Stimulated activated naive CD8-positive, alpha-beta T cell treated with anti-CD3 and anti-CD28 coated beads, Interleukin-15, Interleukin-2, amounts not matched to agents 100 ng/mL and 50 ng/mL, for 24 hours (primary cell): ENCODE data around the gene SIRPA.

Experiments
- H3K27ac Mint-ChIP-seq: one replicate; pipeline ENCODE4 v1.8.0; 2021; ENCODE audit warnings: mild to moderate bottlenecking, mixed read lengths
- H3K27me3 Mint-ChIP-seq: one replicate; pipeline ENCODE4 v1.8.0; 2021; ENCODE audit warnings: mixed read lengths
- H3K36me3 Mint-ChIP-seq: one replicate; pipeline ENCODE4 v1.8.0; 2021; ENCODE audit warnings: low read depth, mixed read lengths
- H3K4me1 Mint-ChIP-seq: one replicate; pipeline ENCODE4 v1.8.0; 2021; ENCODE audit warnings: low read depth, mixed read lengths
- H3K4me3 Mint-ChIP-seq: one replicate; pipeline ENCODE4 v1.8.0; 2021; ENCODE audit warnings: mild to moderate bottlenecking, mixed read lengths
- H3K9me3 Mint-ChIP-seq: one replicate; pipeline ENCODE4 v1.8.0; 2021; ENCODE audit warnings: mixed read lengths

Gene SIRPA

DNA sequence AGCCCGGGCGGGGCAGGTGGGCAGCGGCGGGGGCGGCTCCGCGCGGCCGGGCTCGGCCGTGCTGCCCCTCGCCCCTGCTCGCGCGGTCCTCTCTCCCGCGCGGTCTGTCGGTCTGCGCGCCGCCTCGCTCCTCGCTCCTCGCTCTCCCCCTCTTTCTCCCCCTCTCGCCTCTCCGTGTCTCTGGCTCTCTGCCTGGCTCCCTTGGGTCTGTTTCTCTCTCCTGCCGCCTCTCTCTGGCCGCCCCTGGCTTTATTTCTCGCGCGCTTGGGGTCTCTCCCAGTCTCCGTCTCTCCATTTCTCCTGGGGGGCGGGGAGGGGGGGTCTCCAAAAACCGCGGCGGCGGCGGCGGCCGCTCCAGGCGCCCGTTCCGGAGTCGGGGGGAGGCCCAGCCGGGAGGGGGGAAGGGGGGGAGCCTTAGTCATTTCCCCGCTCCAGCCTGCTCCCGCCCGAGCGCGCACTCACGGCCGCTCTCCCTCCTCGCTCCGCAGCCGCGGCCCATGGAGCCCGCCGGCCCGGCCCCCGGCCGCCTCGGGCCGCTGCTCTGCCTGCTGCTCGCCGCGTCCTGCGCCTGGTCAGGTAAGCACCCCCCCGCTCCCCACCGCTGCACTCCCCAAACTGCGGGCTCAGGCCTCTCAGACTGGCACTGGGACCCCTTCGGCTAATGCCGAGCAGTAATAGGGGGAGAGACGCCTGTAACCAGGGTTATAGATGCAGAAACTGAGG, at the start of gene SIRPA:
Gene SIRPA, plus strand, starts transcription at position 457 of the 723 bp plus-strand sequence. Its CDS starts 41 bp downstream, at position 498.
- Mint-ChIP-seq H3K27me3 (peaks cover 65% of the 10 kb centered on the region), H3K36me3 (no peaks in the 10 kb centered on the region)

DNA sequence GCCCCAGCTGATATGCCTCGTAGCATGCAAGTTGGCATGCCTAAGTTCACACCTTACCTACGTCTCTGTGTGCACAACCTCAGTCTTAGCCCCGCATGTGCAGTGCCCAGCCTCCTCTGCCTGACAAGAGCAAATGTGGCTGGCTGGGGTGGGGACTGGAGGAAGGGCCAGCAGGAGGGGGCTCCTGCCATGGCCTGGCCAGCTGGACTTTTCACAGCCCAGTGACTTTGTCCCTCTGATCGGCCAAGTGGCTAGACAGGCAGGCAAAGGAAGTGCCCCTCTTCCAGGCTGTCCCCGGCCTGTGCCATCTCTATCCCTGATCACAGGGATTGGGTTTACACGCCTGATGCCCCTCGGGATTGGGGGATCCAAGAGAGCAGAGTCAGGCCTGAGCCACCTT, 49.5 kb upstream of the SIRPA start:
- no peak overlapping the region for H3K27ac Mint-ChIP-seq
- peaks cover 20% of the 10 kb centered on the region for H3K4me1 Mint-ChIP-seq
- no peak overlapping the region for H3K4me3 Mint-ChIP-seq
- H3K27me3 Mint-ChIP-seq = no peaks in the 10 kb centered on the region
- H3K9me3 Mint-ChIP-seq = peaks cover 3% of the 10 kb centered on the region
- no peaks in the 10 kb centered on the region for H3K36me3 Mint-ChIP-seq

More for the DNA sequence above, at the start of gene SIRPA:
- no peak within 1 kb of the TSS for H3K27ac Mint-ChIP-seq
- peak within 1 kb of the TSS; percentile 75 for H3K4me3 Mint-ChIP-seq
- peaks cover 22% of the 10 kb centered on the region for H3K4me1 Mint-ChIP-seq
- no peaks in the 10 kb centered on the region for H3K9me3 Mint-ChIP-seq

DNA sequence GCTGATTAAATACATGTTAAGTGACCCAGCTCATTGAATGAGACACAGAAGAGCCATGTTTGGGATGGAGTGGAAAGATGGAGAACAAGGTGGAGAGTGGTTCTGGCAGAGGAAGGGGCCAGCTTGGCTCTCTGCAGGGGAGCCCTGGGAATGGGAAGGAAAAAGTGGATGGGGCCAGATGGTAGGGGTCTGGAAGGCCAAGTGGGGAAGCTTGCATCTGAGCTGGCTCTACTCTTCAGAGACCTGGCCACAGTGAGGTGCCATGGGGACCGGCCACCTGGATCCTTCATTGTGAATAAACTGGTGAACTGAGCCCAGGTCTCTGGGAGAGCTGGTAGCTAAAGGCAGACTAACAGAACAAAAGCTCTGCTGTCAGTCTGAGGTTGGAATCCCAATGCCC, 48.9 kb upstream of the SIRPA start:
- Mint-ChIP-seq H3K27ac (no peak overlapping the region), H3K4me3 (no peak overlapping the region), H3K4me1 (peaks cover 27% of the 10 kb centered on the region), H3K9me3 (peaks cover 3% of the 10 kb centered on the region), H3K36me3 (no peaks in the 10 kb centered on the region), H3K27me3 (no peaks in the 10 kb centered on the region)

DNA sequence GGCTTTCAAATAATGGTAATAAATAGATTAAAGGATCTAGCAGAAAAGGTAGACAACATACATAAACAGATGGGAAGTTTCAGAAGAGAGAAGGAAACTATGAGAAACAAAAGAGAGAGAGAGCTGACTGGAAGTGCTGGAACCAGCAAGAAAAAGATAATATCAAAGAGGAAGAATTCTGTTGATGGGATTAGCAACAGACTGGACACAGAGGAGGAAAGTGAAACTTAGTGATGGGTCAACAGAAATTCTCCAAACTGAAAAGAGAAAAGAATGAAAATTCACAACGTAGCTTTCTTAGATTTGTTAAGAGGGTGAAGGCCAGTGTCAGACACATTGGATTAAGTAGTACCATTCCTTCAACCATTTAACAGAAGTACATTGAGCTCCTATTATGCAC, 48.3 kb upstream of the SIRPA start:
- H3K27ac Mint-ChIP-seq = peak overlapping the region; percentile 15
- no peaks in the 10 kb centered on the region for H3K27me3 Mint-ChIP-seq
- H3K36me3 Mint-ChIP-seq = no peaks in the 10 kb centered on the region
- peaks cover 3% of the 10 kb centered on the region for H3K9me3 Mint-ChIP-seq
- peaks cover 27% of the 10 kb centered on the region for H3K4me1 Mint-ChIP-seq
- no peak overlapping the region for H3K4me3 Mint-ChIP-seq

DNA sequence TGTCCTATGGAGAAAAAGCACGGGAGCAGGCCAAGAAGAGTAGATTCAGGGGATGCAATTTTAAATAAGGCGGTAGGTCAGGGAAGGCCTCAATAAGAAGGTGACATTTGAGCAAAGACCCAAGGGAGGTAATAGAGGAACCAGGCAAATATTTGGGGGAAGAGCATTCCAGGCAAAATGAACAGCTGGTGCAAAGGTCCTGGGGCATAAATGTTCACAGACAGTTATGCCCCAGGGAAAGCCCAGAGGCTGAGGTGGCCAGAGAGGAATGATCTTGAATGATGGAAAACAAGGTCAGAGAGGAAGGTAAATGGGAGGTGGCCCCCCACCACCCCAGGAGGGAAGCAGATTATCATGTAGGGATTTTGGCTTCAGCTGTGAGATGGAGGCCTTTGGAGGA, 47.4 kb upstream of the SIRPA start:
- H3K4me1 Mint-ChIP-seq = peaks cover 27% of the 10 kb centered on the region
- no peak overlapping the region for H3K27ac Mint-ChIP-seq
- no peak overlapping the region for H3K4me3 Mint-ChIP-seq
- no peaks in the 10 kb centered on the region for H3K36me3 Mint-ChIP-seq
- no peaks in the 10 kb centered on the region for H3K27me3 Mint-ChIP-seq
- peaks cover 3% of the 10 kb centered on the region for H3K9me3 Mint-ChIP-seq

DNA sequence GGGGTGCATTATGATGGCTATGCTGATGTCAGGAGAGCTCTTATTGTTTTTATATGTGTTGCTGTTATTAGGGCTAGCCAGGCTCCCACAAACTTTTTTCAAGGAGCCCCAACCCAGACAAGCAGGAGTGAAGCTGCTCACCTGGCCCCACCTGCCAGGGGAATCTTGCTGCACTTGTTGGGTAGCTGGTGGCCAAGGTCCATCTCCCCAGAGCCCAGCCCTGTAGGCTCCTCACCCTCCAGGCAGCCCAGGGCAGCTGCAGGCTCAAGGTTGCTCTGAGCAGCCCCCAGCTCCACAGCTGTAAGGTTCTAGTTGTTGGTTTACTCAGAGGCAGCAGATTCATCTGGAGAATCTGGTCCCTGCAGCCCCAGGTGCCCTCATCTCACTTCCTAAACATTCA, 46.8 kb upstream of the SIRPA start:
- H3K27ac Mint-ChIP-seq = no peak overlapping the region
- no peak overlapping the region for H3K4me3 Mint-ChIP-seq
- peaks cover 3% of the 10 kb centered on the region for H3K9me3 Mint-ChIP-seq
- H3K36me3 Mint-ChIP-seq = no peaks in the 10 kb centered on the region
- H3K27me3 Mint-ChIP-seq = no peaks in the 10 kb centered on the region
- peaks cover 27% of the 10 kb centered on the region for H3K4me1 Mint-ChIP-seq

DNA sequence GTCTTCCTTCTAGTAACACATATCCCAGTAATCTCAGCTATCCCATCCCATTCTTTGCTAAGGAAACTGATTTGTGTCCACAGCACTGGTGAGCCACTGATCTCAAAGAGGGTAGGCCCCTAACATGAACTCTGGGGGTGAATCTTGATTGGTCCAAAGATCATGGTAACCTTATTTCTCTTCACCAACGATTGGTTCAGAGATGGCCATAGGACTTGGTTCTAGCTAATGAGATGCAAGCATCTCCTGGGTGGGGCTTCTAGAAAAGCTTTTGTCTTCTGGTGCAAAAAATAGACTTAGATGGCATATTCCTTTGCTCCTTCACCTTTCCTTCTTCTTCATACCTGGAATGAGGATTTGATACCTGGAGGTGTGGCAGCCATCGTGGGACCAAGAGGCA, 43.8 kb upstream of the SIRPA start:
- H3K4me3 Mint-ChIP-seq = no peak overlapping the region
- H3K36me3 Mint-ChIP-seq = no peaks in the 10 kb centered on the region
- no peak overlapping the region for H3K27ac Mint-ChIP-seq
- peaks cover 3% of the 10 kb centered on the region for H3K9me3 Mint-ChIP-seq
- H3K4me1 Mint-ChIP-seq = peaks cover 14% of the 10 kb centered on the region
- no peaks in the 10 kb centered on the region for H3K27me3 Mint-ChIP-seq

DNA sequence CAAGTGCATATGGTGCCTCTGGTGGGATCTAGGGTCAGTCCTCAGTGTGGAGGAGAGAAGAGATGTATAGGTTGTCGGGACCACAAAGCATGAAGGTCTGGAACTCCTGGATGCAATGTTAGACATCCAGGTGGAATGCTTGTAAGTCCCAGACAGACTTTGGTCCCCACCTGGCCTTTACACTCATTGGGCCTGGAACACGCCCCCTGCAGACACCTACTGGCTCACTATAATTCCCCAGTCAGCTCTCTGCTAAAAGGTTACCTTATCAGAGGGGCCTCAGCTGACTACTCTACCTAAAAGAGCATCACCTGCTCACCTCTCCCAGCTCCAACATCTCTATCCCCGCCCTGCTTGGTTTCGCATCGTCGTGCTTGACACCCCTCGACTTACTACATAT, 41.7 kb upstream of the SIRPA start:
- Mint-ChIP-seq H3K9me3 (no peaks in the 10 kb centered on the region), H3K4me1 (peaks cover 14% of the 10 kb centered on the region), H3K27me3 (no peaks in the 10 kb centered on the region), H3K27ac (no peak overlapping the region), H3K36me3 (no peaks in the 10 kb centered on the region), H3K4me3 (no peak overlapping the region)

DNA sequence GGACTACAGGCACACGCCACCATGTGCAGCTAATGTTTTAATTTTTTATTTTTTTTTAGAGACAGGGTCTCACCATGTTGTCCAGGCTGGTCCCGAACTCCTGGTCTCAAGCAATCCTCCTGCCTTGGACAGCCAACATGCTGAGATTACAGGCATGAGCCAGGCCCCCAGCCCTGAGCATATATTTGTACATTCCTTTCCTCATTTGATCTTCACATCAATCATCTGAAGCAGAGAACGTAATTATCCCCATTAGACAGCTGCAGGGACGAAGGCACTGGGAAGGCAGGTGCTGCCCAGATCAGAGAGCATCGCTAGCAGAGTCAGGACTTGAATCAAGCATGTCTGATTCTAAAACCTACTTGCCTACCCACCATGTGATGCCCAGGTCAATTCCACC, 41.0 kb upstream of the SIRPA start:
- H3K36me3 Mint-ChIP-seq = no peaks in the 10 kb centered on the region
- H3K27ac Mint-ChIP-seq = no peak overlapping the region
- H3K27me3 Mint-ChIP-seq = no peaks in the 10 kb centered on the region
- no peaks in the 10 kb centered on the region for H3K9me3 Mint-ChIP-seq
- peaks cover 14% of the 10 kb centered on the region for H3K4me1 Mint-ChIP-seq
- H3K4me3 Mint-ChIP-seq = no peak overlapping the region

DNA sequence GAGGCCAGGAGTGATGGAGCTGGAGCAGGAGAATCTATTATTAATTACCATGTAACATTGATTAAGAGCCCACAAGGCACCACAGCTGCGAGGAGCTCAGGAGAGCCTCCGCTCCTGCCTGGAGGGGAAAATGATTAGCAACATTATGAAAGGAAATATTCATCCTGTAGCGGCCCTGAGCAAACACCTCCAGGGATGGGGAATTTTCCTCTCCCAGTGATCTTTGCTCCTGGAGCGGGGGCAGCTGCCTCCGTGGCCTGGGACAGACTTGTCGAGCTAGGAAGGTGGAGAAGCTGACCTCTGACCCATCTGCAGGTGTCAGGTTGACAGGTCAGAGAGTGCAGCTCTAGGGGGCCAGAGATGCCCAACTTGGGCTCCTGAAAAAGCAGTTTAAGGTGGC, 40.1 kb upstream of the SIRPA start:
- H3K4me1 Mint-ChIP-seq = peaks cover 13% of the 10 kb centered on the region
- no peak overlapping the region for H3K27ac Mint-ChIP-seq
- no peaks in the 10 kb centered on the region for H3K9me3 Mint-ChIP-seq
- H3K36me3 Mint-ChIP-seq = no peaks in the 10 kb centered on the region
- H3K4me3 Mint-ChIP-seq = no peak overlapping the region
- no peaks in the 10 kb centered on the region for H3K27me3 Mint-ChIP-seq

DNA sequence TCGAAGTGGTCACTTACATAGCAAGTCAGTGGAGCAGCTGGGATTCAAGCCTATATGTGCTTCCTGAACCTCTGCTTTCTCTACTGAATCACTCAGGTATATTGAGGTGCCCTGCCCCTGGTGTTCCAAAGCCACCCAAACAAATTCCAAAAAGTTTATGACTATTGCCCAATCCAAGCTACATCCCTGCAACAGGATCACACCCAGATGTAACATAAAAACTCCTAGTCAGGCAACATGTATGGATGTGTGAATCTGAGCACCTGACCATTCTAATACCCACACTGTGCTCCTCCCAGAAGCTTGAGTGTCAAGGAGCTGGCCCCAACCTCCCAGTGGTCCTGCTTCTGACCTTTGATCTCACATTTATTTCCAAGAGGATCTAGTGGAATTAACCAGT, 39.5 kb upstream of the SIRPA start:
- no peak overlapping the region for H3K4me3 Mint-ChIP-seq
- H3K36me3 Mint-ChIP-seq = no peaks in the 10 kb centered on the region
- peaks cover 7% of the 10 kb centered on the region for H3K4me1 Mint-ChIP-seq
- H3K9me3 Mint-ChIP-seq = no peaks in the 10 kb centered on the region
- no peak overlapping the region for H3K27ac Mint-ChIP-seq
- H3K27me3 Mint-ChIP-seq = no peaks in the 10 kb centered on the region

DNA sequence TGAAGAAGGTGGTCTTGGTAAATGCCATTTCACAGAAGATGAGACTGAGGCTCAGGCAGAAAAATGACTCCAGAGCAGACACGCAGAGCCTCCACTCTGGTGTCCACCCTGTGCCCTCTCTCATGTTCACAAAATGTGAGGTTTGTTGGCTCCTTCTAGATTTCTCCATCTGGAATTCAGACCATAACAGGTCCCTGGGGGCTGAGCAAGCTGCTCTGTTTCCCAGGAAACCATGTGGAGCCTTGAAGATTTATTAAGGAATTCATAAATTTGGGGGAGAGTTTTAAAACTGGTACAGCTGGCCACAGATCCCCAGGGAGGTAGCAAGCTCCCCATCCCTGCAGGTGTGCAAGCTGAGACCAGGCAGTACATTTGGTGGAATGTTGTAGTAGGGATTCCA, 38.8 kb upstream of the SIRPA start:
- Mint-ChIP-seq H3K27me3 (peaks cover 4% of the 10 kb centered on the region), H3K4me3 (no peak overlapping the region), H3K27ac (no peak overlapping the region), H3K36me3 (no peaks in the 10 kb centered on the region), H3K9me3 (no peaks in the 10 kb centered on the region), H3K4me1 (no peaks in the 10 kb centered on the region)

DNA sequence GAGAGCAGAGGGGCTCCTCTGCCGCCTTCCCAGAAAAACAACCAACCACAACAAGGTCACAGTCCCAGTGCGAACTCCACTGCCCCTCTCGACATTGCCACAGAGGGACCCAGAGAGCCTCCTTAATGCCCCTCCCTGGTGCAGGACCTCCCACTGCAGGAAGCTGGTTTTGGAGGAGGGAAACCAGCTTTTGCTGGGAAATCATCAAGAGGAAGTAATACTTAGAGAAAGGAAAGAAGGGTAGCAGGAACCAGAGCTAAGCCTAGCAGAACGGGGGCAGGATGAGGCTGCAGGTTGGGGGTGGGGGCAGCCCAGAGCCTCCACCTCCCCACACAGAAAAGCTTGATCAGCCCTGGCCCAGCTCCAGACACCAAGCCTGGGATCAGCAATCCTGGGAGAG, 37.7 kb upstream of the SIRPA start:
- Mint-ChIP-seq H3K4me1 (no peaks in the 10 kb centered on the region), H3K4me3 (no peak overlapping the region), H3K27me3 (peaks cover 7% of the 10 kb centered on the region), H3K27ac (no peak overlapping the region), H3K9me3 (no peaks in the 10 kb centered on the region), H3K36me3 (no peaks in the 10 kb centered on the region)

DNA sequence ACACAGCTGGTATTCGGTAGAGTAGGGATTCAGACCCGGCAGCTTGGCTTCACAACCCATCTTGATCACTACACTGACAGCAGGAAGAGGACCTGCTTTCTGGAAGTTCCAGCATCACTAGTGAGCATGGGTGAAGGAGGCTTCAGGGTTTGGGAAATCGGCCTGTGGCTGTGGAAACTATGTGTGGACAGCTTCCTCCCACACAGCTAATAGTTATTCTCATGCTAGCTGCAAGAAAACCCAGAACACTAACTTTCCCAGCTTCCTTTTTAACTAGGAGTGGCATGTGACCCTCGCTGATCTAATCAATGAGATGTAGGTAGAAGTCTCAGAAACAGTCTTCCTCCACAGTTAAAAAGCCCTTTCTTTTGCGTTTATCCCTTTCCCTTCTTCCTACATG, 36.3 kb upstream of the SIRPA start:
- Mint-ChIP-seq H3K27me3 (peaks cover 11% of the 10 kb centered on the region), H3K9me3 (no peaks in the 10 kb centered on the region), H3K4me1 (no peaks in the 10 kb centered on the region), H3K36me3 (no peaks in the 10 kb centered on the region), H3K4me3 (no peak overlapping the region), H3K27ac (no peak overlapping the region)

DNA sequence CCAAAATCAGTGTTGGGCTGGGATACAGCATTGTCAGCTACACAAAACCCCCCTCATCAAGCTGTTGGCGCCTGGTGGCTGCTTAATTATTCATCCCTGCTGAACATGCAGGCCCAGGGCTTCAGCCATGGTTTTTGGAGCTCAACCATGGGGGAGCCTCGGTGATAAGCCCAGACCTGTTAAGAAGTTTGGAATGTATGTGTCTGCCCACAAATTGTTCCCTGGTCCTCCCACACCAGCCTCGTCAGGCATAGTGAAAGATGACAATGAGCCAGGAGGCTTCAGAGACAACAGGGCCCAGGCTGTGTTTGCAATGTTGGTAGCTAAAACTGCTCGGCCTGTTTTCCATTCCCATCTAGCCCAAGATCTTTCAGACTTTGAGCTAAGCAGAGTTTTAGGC, 34.8 kb upstream of the SIRPA start:
- Mint-ChIP-seq H3K27ac (no peak overlapping the region), H3K4me3 (no peak overlapping the region), H3K4me1 (no peaks in the 10 kb centered on the region), H3K27me3 (peaks cover 14% of the 10 kb centered on the region), H3K36me3 (no peaks in the 10 kb centered on the region), H3K9me3 (no peaks in the 10 kb centered on the region)

DNA sequence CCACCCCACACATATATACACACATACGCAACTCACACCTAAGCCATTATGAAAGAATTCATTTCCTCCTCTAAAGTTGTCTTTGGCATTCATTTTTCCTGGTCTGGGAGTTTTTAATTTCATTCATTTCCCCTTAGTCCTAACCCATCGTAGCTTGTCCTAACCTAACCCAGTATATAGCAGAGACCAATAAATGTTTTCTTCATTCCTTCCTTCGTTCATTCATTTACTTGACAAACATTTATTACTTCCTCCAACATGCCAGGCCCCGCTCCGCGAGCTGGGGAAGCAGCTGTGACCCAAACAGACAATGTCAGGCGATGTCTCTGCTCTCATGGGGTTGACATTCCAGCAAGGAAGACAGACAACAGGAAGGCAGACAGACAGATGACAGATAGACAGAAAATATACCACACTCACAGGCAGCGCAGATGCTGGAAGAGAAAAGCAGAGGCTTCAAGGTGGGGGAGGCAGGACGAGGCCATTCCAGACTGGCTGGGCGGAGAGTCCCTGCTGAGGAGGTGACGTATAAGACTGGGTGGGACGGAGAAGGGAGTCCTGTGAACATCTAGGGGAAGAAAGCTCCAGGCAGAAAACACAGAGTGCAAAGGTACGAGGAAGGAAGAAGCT, 33.7 kb upstream of the SIRPA start:
- H3K36me3 Mint-ChIP-seq = no peaks in the 10 kb centered on the region
- no peak overlapping the region for H3K4me3 Mint-ChIP-seq
- H3K27ac Mint-ChIP-seq = no peak overlapping the region
- H3K4me1 Mint-ChIP-seq = no peaks in the 10 kb centered on the region
- H3K9me3 Mint-ChIP-seq = no peaks in the 10 kb centered on the region
- peaks cover 23% of the 10 kb centered on the region for H3K27me3 Mint-ChIP-seq
